HG03097 (cell line): Measurements from ENCODE around the gene SFXN3.

Experiments
- ATAC-seq: cut with Tn5 transposase; IDR thresholded peaks from one replicate; pipeline ENCODE4 v1.9.1; 2021; ENCODE audit not compliant: unreplicated experiment, low FRiP score

Gene SFXN3

GRCh38 chr10:101014230-101014884 is 16.7 kb upstream of the SFXN3 start:
- no peak for ATAC-seq

GRCh38 chr10:101014966-101015581 is 16.0 kb upstream of the SFXN3 start:
- ATAC-seq, result no peak

GRCh38 chr10:101015582-101015973 is 15.5 kb upstream of the SFXN3 start:
- no peak for ATAC-seq

GRCh38 chr10:101016814-101017213 is 14.2 kb upstream of the SFXN3 start:
- no peak for ATAC-seq

- no peak for ATAC-seq
These were observed 12.9 kb upstream of the SFXN3 start for GRCh38 chr10:101018118-101018599.

- ATAC-seq, result no peak
These were observed 12.2 kb upstream of the SFXN3 start for GRCh38 chr10:101018600-101019439.

GRCh38 chr10:101019440-101019703 is 11.7 kb upstream of the SFXN3 start:
- ATAC-seq, result no peak

- ATAC-seq, result no peak
These were observed 10.5 kb upstream of the SFXN3 start for GRCh38 chr10:101020427-101021075.

GRCh38 chr10:101021239-101021638 is 9.8 kb upstream of the SFXN3 start:
- ATAC-seq, result no peak

GRCh38 chr10:101021692-101022251 is 9.3 kb upstream of the SFXN3 start:
- no peak for ATAC-seq

- ATAC-seq, result no peak
These were observed 7.9 kb upstream of the SFXN3 start for GRCh38 chr10:101022967-101023705.

GRCh38 chr10:101027106-101027720 is 3.8 kb upstream of the SFXN3 start:
- ATAC-seq, result no peak

GRCh38 chr10:101028446-101029337 is 2.3 kb upstream of the SFXN3 start:
- ATAC-seq, result no peak

- no peak for ATAC-seq
These were observed 1.3 kb upstream of the SFXN3 start for GRCh38 chr10:101029520-101030295.

GRCh38 chr10:101030496-101031127 is 422 bp upstream of the SFXN3 start:
- no peak for ATAC-seq

- ATAC-seq, result no peak
These were observed 982 bp downstream of the SFXN3 start for GRCh38 chr10:101031796-101032636.
